HG02981 (cell line): Measurements from ENCODE around the gene HOXD3.

ENCODE experiments used
- ATAC-seq: cut with Tn5 transposase; IDR thresholded peaks from one replicate; pipeline ENCODE4 v1.9.1; 2021; ENCODE audit warnings: mild to moderate bottlenecking, moderate library complexity; ENCODE audit not compliant: unreplicated experiment

HOXD3 gene

GRCh38 chr2:176148751-176149421 is 8.2 kb upstream of the HOXD3 start:
- no peak for ATAC-seq

- no peak for ATAC-seq
These were observed 7.6 kb upstream of the HOXD3 start for GRCh38 chr2:176149481-176149938.

GRCh38 chr2:176149939-176150583 is 7.0 kb upstream of the HOXD3 start:
- no peak for ATAC-seq

- no peak for ATAC-seq
These were observed 6.3 kb upstream of the HOXD3 start for GRCh38 chr2:176150584-176151441.

GRCh38 chr2:176151442-176152287 is 5.4 kb upstream of the HOXD3 start, which contains the start of gene HOXD4:
Gene HOXD4, plus strand, starts transcription at chr2:176151550. Its CDS starts 84 bp downstream, at chr2:176151634.
- ATAC-seq = no peak

- no peak for ATAC-seq
These were observed 4.5 kb upstream of the HOXD3 start for GRCh38 chr2:176152350-176153181.

GRCh38 chr2:176154576-176155252 is 2.4 kb upstream of the HOXD3 start:
- no peak for ATAC-seq

- ATAC-seq = no peak
These were observed 1.6 kb upstream of the HOXD3 start for GRCh38 chr2:176155356-176156044.

GRCh38 chr2:176156301-176156806 is 753 bp upstream of the HOXD3 start:
- no peak for ATAC-seq

- ATAC-seq = no peak
These were observed 535 bp downstream of the HOXD3 start for GRCh38 chr2:176157499-176158185.

- no peak for ATAC-seq
These were observed 1.1 kb downstream of the HOXD3 start for GRCh38 chr2:176158186-176158591.

- no peak for ATAC-seq
These were observed 2.0 kb downstream of the HOXD3 start for GRCh38 chr2:176158855-176159662.

- ATAC-seq = no peak
These were observed 2.6 kb downstream of the HOXD3 start for GRCh38 chr2:176159663-176160250.

GRCh38 chr2:176160251-176160985 is 3.3 kb downstream of the HOXD3 start:
- no peak for ATAC-seq

- ATAC-seq = no peak
These were observed 4.1 kb downstream of the HOXD3 start for GRCh38 chr2:176160986-176161824.
